ENCODE results near the gene LARP1. TPM values are rescaled to one million over a fixed set of nuclear protein-coding genes. Genes with fewer than 3 reads are reported as not detected.

Gene LARP1
- 18.0 and 18.4 TPM in 2 replicates for total RNA-seq (2014; rRNA removed; shearing (Covaris generic); ENCODE audit: low replicate concordance)

GRCh38 chr5:154755361-154756008 lies at the start of gene LARP1:
Gene LARP1, plus strand, starts transcription at chr5:154755377. Its CDS starts 381 bp downstream, at chr5:154755758.
- DNase-seq (ENCODE audit: low read depth), result peak; percentile 72
- in situ Hi-C loops (cut with HindIII; ENCODE audit: low pct_unique_long_range_greater_than_20kb, low sequenced_read_pairs), result no loop called here

GRCh38 chr5:154706416-154706815 lies 48.8 kb upstream of the LARP1 start:
- DNase-seq (ENCODE audit: low read depth), result no peak
- in situ Hi-C loops (cut with HindIII; ENCODE audit: low pct_unique_long_range_greater_than_20kb, low sequenced_read_pairs), result no loop called here

GRCh38 chr5:154707641-154708040 lies 47.5 kb upstream of the LARP1 start:
- DNase-seq (ENCODE audit: low read depth), result no peak
- in situ Hi-C loops (cut with HindIII; ENCODE audit: low pct_unique_long_range_greater_than_20kb, low sequenced_read_pairs), result no loop called here

GRCh38 chr5:154708207-154708606 lies 47.0 kb upstream of the LARP1 start:
- DNase-seq (ENCODE audit: low read depth), result no peak
- in situ Hi-C loops (cut with HindIII; ENCODE audit: low pct_unique_long_range_greater_than_20kb, low sequenced_read_pairs), result no loop called here

- DNase-seq (ENCODE audit: low read depth), result no peak
- in situ Hi-C loops (cut with HindIII; ENCODE audit: low pct_unique_long_range_greater_than_20kb, low sequenced_read_pairs), result no loop called here
Measured at GRCh38 chr5:154708846-154709245, 46.3 kb upstream of the LARP1 start.

- in situ Hi-C loops (cut with HindIII; ENCODE audit: low pct_unique_long_range_greater_than_20kb, low sequenced_read_pairs), result no loop called here
- DNase-seq (ENCODE audit: low read depth), result no peak
Measured at GRCh38 chr5:154709368-154710305, 45.5 kb upstream of the LARP1 start.

- no peak for DNase-seq (ENCODE audit: low read depth)
- in situ Hi-C loops (cut with HindIII; ENCODE audit: low pct_unique_long_range_greater_than_20kb, low sequenced_read_pairs), result no loop called here
Measured at GRCh38 chr5:154712518-154713437, 42.4 kb upstream of the LARP1 start.

GRCh38 chr5:154713615-154714125 lies 41.5 kb upstream of the LARP1 start:
- in situ Hi-C loops (cut with HindIII; ENCODE audit: low pct_unique_long_range_greater_than_20kb, low sequenced_read_pairs), result no loop called here
- DNase-seq (ENCODE audit: low read depth), result no peak

- in situ Hi-C loops (cut with HindIII; ENCODE audit: low pct_unique_long_range_greater_than_20kb, low sequenced_read_pairs), result no loop called here
Measured at GRCh38 chr5:154714266-154714986, 40.8 kb upstream of the LARP1 start.

GRCh38 chr5:154721481-154722058 lies 33.6 kb upstream of the LARP1 start:
- in situ Hi-C loops (cut with HindIII; ENCODE audit: low pct_unique_long_range_greater_than_20kb, low sequenced_read_pairs), result no loop called here
- DNase-seq (ENCODE audit: low read depth), result no peak

More at GRCh38 chr5:154714266-154714986, 40.8 kb upstream of the LARP1 start:
- peak; percentile 3 for DNase-seq (ENCODE audit: low read depth)

GRCh38 chr5:154722097-154722496 lies 33.1 kb upstream of the LARP1 start:
- no peak for DNase-seq (ENCODE audit: low read depth)
- in situ Hi-C loops (cut with HindIII; ENCODE audit: low pct_unique_long_range_greater_than_20kb, low sequenced_read_pairs), result no loop called here

GRCh38 chr5:154722936-154723335 lies 32.2 kb upstream of the LARP1 start:
- in situ Hi-C loops (cut with HindIII; ENCODE audit: low pct_unique_long_range_greater_than_20kb, low sequenced_read_pairs), result no loop called here

GRCh38 chr5:154723740-154724505 lies 31.3 kb upstream of the LARP1 start:
- no peak for DNase-seq (ENCODE audit: low read depth)
- in situ Hi-C loops (cut with HindIII; ENCODE audit: low pct_unique_long_range_greater_than_20kb, low sequenced_read_pairs), result no loop called here

More at GRCh38 chr5:154722936-154723335, 32.2 kb upstream of the LARP1 start:
- DNase-seq (ENCODE audit: low read depth), result no peak

- in situ Hi-C loops (cut with HindIII; ENCODE audit: low pct_unique_long_range_greater_than_20kb, low sequenced_read_pairs), result no loop called here
- no peak for DNase-seq (ENCODE audit: low read depth)
Measured at GRCh38 chr5:154727361-154727760, 27.8 kb upstream of the LARP1 start.

GRCh38 chr5:154728939-154729588 lies 26.1 kb upstream of the LARP1 start:
- no peak for DNase-seq (ENCODE audit: low read depth)
- in situ Hi-C loops (cut with HindIII; ENCODE audit: low pct_unique_long_range_greater_than_20kb, low sequenced_read_pairs), result no loop called here

- in situ Hi-C loops (cut with HindIII; ENCODE audit: low pct_unique_long_range_greater_than_20kb, low sequenced_read_pairs), result no loop called here
- peak; percentile 26 for DNase-seq (ENCODE audit: low read depth)
Measured at GRCh38 chr5:154729613-154730012, 25.6 kb upstream of the LARP1 start.

All from Caki2 (cell line).